Loucy (cell line): ENCODE results near the gene EED.

ENCODE experiments used
- H2AFZ ChIP-seq: fragments of 200-600 bp; sonication (generic); 2 replicates; pipeline ENCODE4 v1.6.0; 2016; ENCODE audit warnings: antibody characterized with exemption, mild to moderate bottlenecking, low read length, moderate library complexity
- H3F3A ChIP-seq: fragments of 200-600 bp; 2 replicates; pipeline ENCODE4 v1.6.0; 2016; ENCODE audit warnings: antibody characterized with exemption, low read depth, mild to moderate bottlenecking
- H3K27me3 ChIP-seq: fragments of 200-600 bp; sonication (generic); 2 replicates; pipeline ENCODE4 v1.6.1; 2014; ENCODE audit warnings: low read length, mild to moderate bottlenecking; ENCODE audit not compliant: insufficient read depth, poor library complexity, severe bottlenecking
- H3K36me3 ChIP-seq: fragments of 200-600 bp; sonication (generic); 2 replicates; pipeline ENCODE4 v1.6.1; 2016; ENCODE audit warnings: low read length; ENCODE audit not compliant: insufficient read depth
- H3K4me1 ChIP-seq: fragments of 200-600 bp; sonication (generic); 2 replicates; pipeline ENCODE4 v1.5.1; 2014; ENCODE audit warnings: low read length, mild to moderate bottlenecking; ENCODE audit not compliant: insufficient read depth, poor library complexity, severe bottlenecking
- H3K4me2 ChIP-seq: fragments of 200-600 bp; sonication (generic); 2 replicates; pipeline ENCODE4 v1.6.0; 2014; ENCODE audit warnings: antibody characterized with exemption, low read length, low read depth, mild to moderate bottlenecking; ENCODE audit not compliant: poor library complexity, severe bottlenecking
- H3K4me3 ChIP-seq: fragments of 200-600 bp; sonication (generic); 2 replicates; pipeline ENCODE4 v1.5.1; 2014; ENCODE audit warnings: low read length, mild to moderate bottlenecking, mixed read lengths; ENCODE audit not compliant: poor library complexity, severe bottlenecking
- H3K79me2 ChIP-seq: fragments of 200-600 bp; sonication (generic); 2 replicates; pipeline ENCODE4 v1.6.1; 2014; ENCODE audit warnings: low read length; ENCODE audit not compliant: insufficient read depth
- H3K9ac ChIP-seq: fragments of 200-600 bp; sonication (generic); 2 replicates; pipeline ENCODE4 v1.6.0; 2014; ENCODE audit warnings: mild to moderate bottlenecking, low read depth, low read length, moderate library complexity; ENCODE audit not compliant: poor library complexity, severe bottlenecking
- H3K9me2 ChIP-seq: fragments of 200-600 bp; sonication (generic); replicated peaks from 2 replicates; pipeline ENCODE4 v1.6.1; 2016; ENCODE audit warnings: low read depth, low read length, mixed read lengths
- H3K9me3 ChIP-seq: fragments of 200-600 bp; sonication (generic); 2 replicates; pipeline ENCODE4 v1.6.1; 2014; ENCODE audit warnings: mild to moderate bottlenecking, antibody characterized with exemption, low read length, low read depth; ENCODE audit not compliant: insufficient read depth
- H4K20me1 ChIP-seq: fragments of 200-600 bp; sonication (generic); 2 replicates; pipeline ENCODE4 v1.6.0; 2014; ENCODE audit warnings: antibody characterized with exemption, low read length, mild to moderate bottlenecking; ENCODE audit not compliant: insufficient read depth, poor library complexity, severe bottlenecking
- CTCF ChIP-seq: fragments of 200-600 bp; sonication (generic); conservative IDR thresholded peaks from 2 replicates; pipeline ENCODE4 v1.5.1; 2014; ENCODE audit warnings: mild to moderate bottlenecking, antibody characterized with exemption, low read length
- EZH2phosphoT487 ChIP-seq: fragments of 200-600 bp; IDR thresholded peaks from 2 replicates; pipeline ENCODE4 v1.6.1; 2018; ENCODE audit warnings: antibody characterized with exemption, mild to moderate bottlenecking, moderate library complexity, borderline replicate concordance

The EED gene

GRCh38 chr11:86251345-86251744 is 6.8 kb downstream of the EED start:
- H3K9me3 ChIP-seq, result no peaks in the 10 kb centered on the region
- peak overlapping the region; percentile 96 for H3K4me2 ChIP-seq
- H3K27me3 ChIP-seq, result no peaks in the 10 kb centered on the region
- H3F3A ChIP-seq, result no peaks in the 10 kb centered on the region
- H3K36me3 ChIP-seq, result peaks cover 32% of the 10 kb centered on the region
- no peak for TF ChIP-seq EZH2phosphoT487
- no peaks in the 10 kb centered on the region for H3K9me2 ChIP-seq
- H3K9ac ChIP-seq, result no peak overlapping the region
- H4K20me1 ChIP-seq, result peaks cover 77% of the 10 kb centered on the region
- H3K79me2 ChIP-seq, result peaks cover 96% of the 10 kb centered on the region
- no peak overlapping the region for H2AFZ ChIP-seq
- peaks cover 47% of the 10 kb centered on the region for H3K4me1 ChIP-seq
- peak overlapping the region; percentile 51 for H3K4me3 ChIP-seq

GRCh38 chr11:86255896-86256295 is 11.3 kb downstream of the EED start:
- no peaks in the 10 kb centered on the region for H3F3A ChIP-seq
- peaks cover 61% of the 10 kb centered on the region for H3K79me2 ChIP-seq
- H3K9me2 ChIP-seq, result no peaks in the 10 kb centered on the region
- no peak overlapping the region for H3K4me3 ChIP-seq
- no peak overlapping the region for H3K4me2 ChIP-seq
- H3K9ac ChIP-seq, result no peak overlapping the region
- no peak overlapping the region for H2AFZ ChIP-seq
- no peaks in the 10 kb centered on the region for H3K9me3 ChIP-seq
- TF ChIP-seq EZH2phosphoT487, result no peak
- TF ChIP-seq CTCF, result no peak
- H4K20me1 ChIP-seq, result peaks cover 35% of the 10 kb centered on the region
- H3K27me3 ChIP-seq, result no peaks in the 10 kb centered on the region
- H3K4me1 ChIP-seq, result peaks cover 9% of the 10 kb centered on the region
- H3K36me3 ChIP-seq, result peaks cover 58% of the 10 kb centered on the region

- Histone ChIP-seq H3K9me2 (no peaks in the 10 kb centered on the region), H3K4me3 (no peak overlapping the region), H3K79me2 (peaks cover 54% of the 10 kb centered on the region), H3K27me3 (no peaks in the 10 kb centered on the region), H2AFZ (no peak overlapping the region), H3K9me3 (no peaks in the 10 kb centered on the region), H3K36me3 (peaks cover 65% of the 10 kb centered on the region), H4K20me1 (peaks cover 28% of the 10 kb centered on the region), H3K9ac (no peak overlapping the region), H3K4me1 (peaks cover 9% of the 10 kb centered on the region), H3K4me2 (no peak overlapping the region), H3F3A (no peaks in the 10 kb centered on the region)
- no peak for TF ChIP-seq EZH2phosphoT487
- TF ChIP-seq CTCF, result no peak
Observed at GRCh38 chr11:86256608-86257007, 12.1 kb downstream of the EED start.

- Histone ChIP-seq H3K27me3 (no peaks in the 10 kb centered on the region), H3K4me3 (no peak overlapping the region), H2AFZ (no peak overlapping the region), H3K4me2 (no peak overlapping the region), H3K9me3 (no peaks in the 10 kb centered on the region), H4K20me1 (peaks cover 20% of the 10 kb centered on the region), H3K4me1 (peaks cover 3% of the 10 kb centered on the region), H3F3A (no peaks in the 10 kb centered on the region), H3K79me2 (peaks cover 45% of the 10 kb centered on the region), H3K9me2 (no peaks in the 10 kb centered on the region), H3K36me3 (peaks cover 69% of the 10 kb centered on the region), H3K9ac (no peak overlapping the region)
- TF ChIP-seq EZH2phosphoT487 (no peak), CTCF (no peak)
Observed at GRCh38 chr11:86257446-86257845, 12.9 kb downstream of the EED start.
